Neural cell (in vitro differentiated cells): ENCODE results near the gene LRRC8D.

Experiments
- CTCF ChIP-seq: fragments of 450-650 bp; IDR thresholded peaks from 2 replicates; pipeline ENCODE4 v1.5.1; 2014; ENCODE audit warnings: antibody characterized with exemption, mild to moderate bottlenecking, moderate library complexity; ENCODE audit not compliant: poor library complexity, severe bottlenecking
- EP300 ChIP-seq: fragments of 450-650 bp; conservative IDR thresholded peaks from 2 replicates; pipeline ENCODE4 v1.6.1; 2014; ENCODE audit warnings: antibody characterized with exemption, mild to moderate bottlenecking, moderate library complexity; ENCODE audit not compliant: poor library complexity, severe bottlenecking
- EZH2 ChIP-seq: fragments of 200-600, 300-800 bp; shearing (Covaris generic), sonication (generic); IDR thresholded peaks from 2 replicates; pipeline ENCODE4 v1.6.1; 2014; ENCODE audit warnings: antibody characterized with exemption, low read length, borderline replicate concordance, mild to moderate bottlenecking; ENCODE audit not compliant: insufficient read depth, poor library complexity, severe bottlenecking
- POLR2AphosphoS5 ChIP-seq: IDR thresholded peaks from 2 replicates; pipeline ENCODE4 v1.6.1; 2012
- REST ChIP-seq: IDR thresholded peaks from 2 replicates; pipeline ENCODE4 v1.6.1; 2012; ENCODE audit warnings: borderline replicate concordance
- SMC3 ChIP-seq: fragments of 450-650 bp; conservative IDR thresholded peaks from 2 replicates; pipeline ENCODE4 v1.6.1; 2014; ENCODE audit warnings: antibody characterized with exemption, mild to moderate bottlenecking, moderate library complexity; ENCODE audit not compliant: poor library complexity
- TAF1 ChIP-seq: IDR thresholded peaks from 2 replicates; pipeline ENCODE4 v1.6.1; 2012; ENCODE audit warnings: low read depth

- no peak for TF ChIP-seq POLR2AphosphoS5
- TF ChIP-seq EP300: no peak
- no peak for TF ChIP-seq CTCF
- no peak for TF ChIP-seq REST
- no peak for TF ChIP-seq SMC3
- no peak for TF ChIP-seq EZH2
- no peak for TF ChIP-seq TAF1
These were observed 151.2 kb downstream of the LRRC8D start for GRCh38 chr1:89972024-89972423.
